ENCODE measurements around the gene RPRD1B.

DNA sequence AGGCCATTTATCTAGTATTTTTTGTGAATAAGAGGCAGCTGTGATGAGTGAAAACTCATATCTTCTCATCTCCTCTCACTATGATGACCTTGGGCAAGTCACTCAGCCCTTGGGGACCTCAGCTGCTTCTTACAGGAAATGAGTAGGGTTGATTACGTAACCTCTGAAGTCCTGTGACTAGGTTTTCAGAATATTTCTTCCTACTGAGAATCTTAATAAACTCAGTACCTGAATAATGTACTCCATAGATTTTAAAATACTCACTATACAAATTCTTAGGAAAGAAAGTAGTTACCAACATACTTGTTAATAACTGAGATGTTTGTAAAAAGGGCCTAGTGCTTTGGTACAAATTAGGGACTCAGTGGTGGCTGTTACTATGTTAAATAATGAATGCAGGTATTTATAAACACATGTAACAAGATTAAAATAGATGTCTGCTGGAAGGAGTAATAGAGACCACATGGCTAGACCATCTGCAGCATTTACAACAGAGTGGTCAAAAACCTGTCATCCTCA is 60.9 kb downstream of the RPRD1B start:
- TF ChIP-seq, protein P1, sequence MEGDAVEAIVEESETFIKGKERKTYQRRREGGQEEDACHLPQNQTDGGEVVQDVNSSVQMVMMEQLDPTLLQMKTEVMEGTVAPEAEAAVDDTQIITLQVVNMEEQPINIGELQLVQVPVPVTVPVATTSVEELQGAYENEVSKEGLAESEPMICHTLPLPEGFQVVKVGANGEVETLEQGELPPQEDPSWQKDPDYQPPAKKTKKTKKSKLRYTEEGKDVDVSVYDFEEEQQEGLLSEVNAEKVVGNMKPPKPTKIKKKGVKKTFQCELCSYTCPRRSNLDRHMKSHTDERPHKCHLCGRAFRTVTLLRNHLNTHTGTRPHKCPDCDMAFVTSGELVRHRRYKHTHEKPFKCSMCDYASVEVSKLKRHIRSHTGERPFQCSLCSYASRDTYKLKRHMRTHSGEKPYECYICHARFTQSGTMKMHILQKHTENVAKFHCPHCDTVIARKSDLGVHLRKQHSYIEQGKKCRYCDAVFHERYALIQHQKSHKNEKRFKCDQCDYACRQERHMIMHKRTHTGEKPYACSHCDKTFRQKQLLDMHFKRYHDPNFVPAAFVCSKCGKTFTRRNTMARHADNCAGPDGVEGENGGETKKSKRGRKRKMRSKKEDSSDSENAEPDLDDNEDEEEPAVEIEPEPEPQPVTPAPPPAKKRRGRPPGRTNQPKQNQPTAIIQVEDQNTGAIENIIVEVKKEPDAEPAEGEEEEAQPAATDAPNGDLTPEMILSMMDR (IDR thresholded peaks at IDR 0.05; ENCODE audit: low read depth, low read length): no peak
- TF ChIP-seq, protein P2, sequence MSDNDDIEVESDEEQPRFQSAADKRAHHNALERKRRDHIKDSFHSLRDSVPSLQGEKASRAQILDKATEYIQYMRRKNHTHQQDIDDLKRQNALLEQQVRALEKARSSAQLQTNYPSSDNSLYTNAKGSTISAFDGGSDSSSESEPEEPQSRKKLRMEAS (IDR thresholded peaks at IDR 0.05; ENCODE audit: low read depth, low read length): no peak
